Activated T-helper 1 cell treated with anti-CD3 and anti-CD28 coated beads, Interleukin-2, amount 50 U/mL, for 16 hours (primary cell): ENCODE measurements around the gene A4GALT.

Experiments used
- DNase-seq, 2 donors: peaks; one replicate each; pipeline ENCODE4 v3.0.0-alpha.2; 2020; ENCODE audit warnings: low read depth in 1 of 2, low spot score in 1 of 2

A4GALT gene

GRCh38 chr22:42702675-42703074 is 18.0 kb downstream of the A4GALT start:
- no peak for DNase-seq

- DNase-seq: no peak
Measured at GRCh38 chr22:42701694-42702093, 19.0 kb downstream of the A4GALT start.

GRCh38 chr22:42700901-42701300 is 19.8 kb downstream of the A4GALT start:
- no peak for DNase-seq

GRCh38 chr22:42700355-42700754 is 20.3 kb downstream of the A4GALT start:
- no peak for DNase-seq

GRCh38 chr22:42699976-42700352 is 20.7 kb downstream of the A4GALT start:
- no peak for DNase-seq

GRCh38 chr22:42699281-42699975 is 21.2 kb downstream of the A4GALT start:
- no peak for DNase-seq

- DNase-seq: no peak
Measured at GRCh38 chr22:42697542-42698013, 23.1 kb downstream of the A4GALT start.

GRCh38 chr22:42696331-42696967 is 24.2 kb downstream of the A4GALT start:
- no peak for DNase-seq

GRCh38 chr22:42695294-42695693 is 25.4 kb downstream of the A4GALT start:
- no peak for DNase-seq

GRCh38 chr22:42693763-42694683 is 26.6 kb downstream of the A4GALT start:
- no peak for DNase-seq

- no peak for DNase-seq
Measured at GRCh38 chr22:42693055-42693762, 27.5 kb downstream of the A4GALT start.

GRCh38 chr22:42692239-42693054 is 28.2 kb downstream of the A4GALT start:
- no peak for DNase-seq

GRCh38 chr22:42691440-42691839 is 29.2 kb downstream of the A4GALT start:
- DNase-seq: no peak

GRCh38 chr22:42688241-42689211 is 32.1 kb downstream of the A4GALT start:
- no peak for DNase-seq

- no peak for DNase-seq
Measured at GRCh38 chr22:42686756-42687491, 33.7 kb downstream of the A4GALT start.

- no peak for DNase-seq
Measured at GRCh38 chr22:42685941-42686653, 34.6 kb downstream of the A4GALT start.

- no peak for DNase-seq
Measured at GRCh38 chr22:42684462-42685195, 36.0 kb downstream of the A4GALT start.
